ENCODE data around the gene TRIO.

Gene TRIO

DNA sequence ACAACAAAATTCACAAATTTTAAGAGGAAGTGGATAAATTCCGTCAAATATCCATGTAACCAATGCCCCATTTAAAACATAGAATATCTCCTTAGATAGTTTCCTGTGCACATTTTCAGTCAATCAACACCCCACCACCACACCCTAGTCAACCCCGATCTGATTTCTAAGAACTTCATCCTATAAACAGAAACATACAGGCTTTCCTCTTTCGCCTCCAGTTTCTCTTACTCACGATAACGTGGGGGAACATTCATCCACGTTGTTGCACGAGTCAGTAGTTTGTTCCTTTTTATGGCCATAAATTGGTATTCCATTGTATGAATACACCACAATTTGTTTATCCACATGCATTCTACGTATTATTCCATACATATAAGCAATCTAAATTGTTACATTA is 35.6 kb upstream of the TRIO start:
- H3K36me3 ChIP-seq (ENCODE audit: control insufficient read depth in 2 of 2, insufficient read depth in 1 of 2, low read length in 2 of 2) = no peaks in the 10 kb centered on the region
- H3K4me1 ChIP-seq (ENCODE audit: control insufficient read depth, insufficient read depth, low read length) = peaks cover 10% of the 10 kb centered on the region
- H3K9me3 ChIP-seq (ENCODE audit: control insufficient read depth, insufficient read depth, low read depth, low read length) = no peaks in the 10 kb centered on the region
- ChIA-PET POLR2A (no interaction called here), CTCF (interaction anchor here (0.6 to 3.2 kb wide), 22 partner anchors 11 to 1977 kb away, joined by 3 to 25 read pairs (median 4); partner anchors contain the start of gene TRIO)
- no peak overlapping the region for H3K27ac ChIP-seq (ENCODE audit: extremely low read depth, low read depth, low read length)
- TF ChIP-seq SETDB1 (IDR thresholded peaks at IDR 0.05; ENCODE audit: insufficient read length, low read length) (no peak), ZNF560 (tag by site-specific recombination; IDR thresholded peaks at IDR 0.05; ENCODE audit: borderline replicate concordance) (no peak), ZNF157 (tag by site-specific recombination; IDR thresholded peaks at IDR 0.05) (no peak), ZNF639 (tag by site-specific recombination; IDR thresholded peaks at IDR 0.05) (no peak), PRDM1 (tag by site-specific recombination; IDR thresholded peaks at IDR 0.05) (no peak), ZNF510 (tag by site-specific recombination; IDR thresholded peaks at IDR 0.05; ENCODE audit: insufficient replicate concordance) (no peak), ZNF354C (tag by site-specific recombination; IDR thresholded peaks at IDR 0.05; ENCODE audit: borderline replicate concordance, low read depth) (no peak), ZNF513 (tag by site-specific recombination; IDR thresholded peaks at IDR 0.05) (no peak), ZNF561 (tag by site-specific recombination; IDR thresholded peaks at IDR 0.05; ENCODE audit: borderline replicate concordance) (no peak)
- TF ChIP-seq, protein P1, sequence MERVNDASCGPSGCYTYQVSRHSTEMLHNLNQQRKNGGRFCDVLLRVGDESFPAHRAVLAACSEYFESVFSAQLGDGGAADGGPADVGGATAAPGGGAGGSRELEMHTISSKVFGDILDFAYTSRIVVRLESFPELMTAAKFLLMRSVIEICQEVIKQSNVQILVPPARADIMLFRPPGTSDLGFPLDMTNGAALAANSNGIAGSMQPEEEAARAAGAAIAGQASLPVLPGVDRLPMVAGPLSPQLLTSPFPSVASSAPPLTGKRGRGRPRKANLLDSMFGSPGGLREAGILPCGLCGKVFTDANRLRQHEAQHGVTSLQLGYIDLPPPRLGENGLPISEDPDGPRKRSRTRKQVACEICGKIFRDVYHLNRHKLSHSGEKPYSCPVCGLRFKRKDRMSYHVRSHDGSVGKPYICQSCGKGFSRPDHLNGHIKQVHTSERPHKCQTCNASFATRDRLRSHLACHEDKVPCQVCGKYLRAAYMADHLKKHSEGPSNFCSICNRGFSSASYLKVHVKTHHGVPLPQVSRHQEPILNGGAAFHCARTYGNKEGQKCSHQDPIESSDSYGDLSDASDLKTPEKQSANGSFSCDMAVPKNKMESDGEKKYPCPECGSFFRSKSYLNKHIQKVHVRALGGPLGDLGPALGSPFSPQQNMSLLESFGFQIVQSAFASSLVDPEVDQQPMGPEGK (tag by site-specific recombination; IDR thresholded peaks at IDR 0.05) = no peak
- no peak overlapping the region for H3K4me3 ChIP-seq (ENCODE audit: low read depth, low read length)

DNA sequence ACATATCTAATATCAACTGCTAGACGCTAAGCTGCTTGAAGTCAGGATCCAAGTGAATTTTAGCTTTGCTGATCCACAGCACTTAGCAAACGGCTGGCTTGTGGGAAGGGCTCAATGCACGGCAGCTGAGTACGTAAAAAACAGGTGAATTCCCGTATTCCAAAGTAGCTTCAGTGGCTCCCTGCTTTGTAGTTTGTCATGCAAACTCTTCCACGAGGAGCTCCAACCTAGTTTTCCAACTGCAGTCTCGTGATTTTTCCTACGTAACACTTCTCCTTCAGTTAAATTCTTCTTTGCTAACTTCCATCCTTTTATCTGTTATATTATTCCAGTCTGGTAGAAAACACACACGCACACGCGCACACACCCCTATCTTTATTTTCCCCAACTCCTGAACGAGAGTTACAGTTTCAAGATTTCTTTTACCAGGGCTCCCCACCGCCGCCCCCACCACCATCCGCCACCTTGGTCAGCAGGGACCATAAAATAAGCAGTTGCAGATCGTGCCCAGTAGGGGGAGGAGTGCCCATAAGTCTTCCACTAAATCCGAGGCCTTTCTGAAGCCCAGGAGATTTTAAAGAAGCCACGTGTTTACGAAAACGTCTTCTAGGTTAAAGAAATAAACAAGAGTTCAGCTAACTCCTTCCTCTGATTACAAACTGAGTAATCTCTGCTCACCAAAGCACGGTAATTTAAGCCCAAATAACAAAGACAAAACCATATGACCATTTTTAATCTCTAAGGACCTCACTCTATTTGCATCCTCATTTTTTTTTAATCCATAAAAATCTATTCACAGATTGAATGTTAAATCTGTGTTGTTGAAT is 34.8 kb upstream of the TRIO start:
- Histone ChIP-seq H3K27ac (ENCODE audit: extremely low read depth, low read depth, low read length) (no peak overlapping the region), H3K4me3 (ENCODE audit: low read depth, low read length) (no peak overlapping the region), H3K4me1 (ENCODE audit: control insufficient read depth, insufficient read depth, low read length) (peaks cover 10% of the 10 kb centered on the region), H3K36me3 (ENCODE audit: control insufficient read depth in 2 of 2, insufficient read depth in 1 of 2, low read length in 2 of 2) (no peaks in the 10 kb centered on the region), H3K9me3 (ENCODE audit: control insufficient read depth, insufficient read depth, low read depth, low read length) (no peaks in the 10 kb centered on the region)
- ChIA-PET POLR2A (no interaction called here), CTCF (interaction anchor here (0.6 to 3.2 kb wide), 35 partner anchors 11 to 1976 kb away, joined by 3 to 25 read pairs (median 4); partner anchors contain the start of gene TRIO)
- TF ChIP-seq GFI1B (tag by site-specific recombination; IDR thresholded peaks at IDR 0.05) (0 out of 2 replicates have a peak, but pooled peaks have one; percentile 52), ZNF544 (tag by site-specific recombination; IDR thresholded peaks at IDR 0.05) (no peak), GLI4 (tag by site-specific recombination; IDR thresholded peaks at IDR 0.05) (0 out of 2 replicates have a peak, but pooled peaks have one; percentile 14), ZNF830 (tag by site-specific recombination; IDR thresholded peaks at IDR 0.05; ENCODE audit: low read depth) (no peak), MZF1 (tag by site-specific recombination; IDR thresholded peaks at IDR 0.05; ENCODE audit: borderline replicate concordance) (no peak), ZBTB7A (tag by site-specific recombination; IDR thresholded peaks at IDR 0.05; ENCODE audit: low read depth) (no peak), ZNF501 (tag by site-specific recombination; IDR thresholded peaks at IDR 0.05) (0 out of 2 replicates have a peak, but pooled peaks have one; percentile 31), REPIN1 (tag by site-specific recombination; IDR thresholded peaks at IDR 0.05; ENCODE audit: low read depth) (no peak), SP7 (tag by site-specific recombination; IDR thresholded peaks at IDR 0.05) (0 out of 2 replicates have a peak, but pooled peaks have one; percentile 13), ZNF654 (tag by site-specific recombination; IDR thresholded peaks at IDR 0.05; ENCODE audit: low read depth) (peak; percentile 88)
- TF ChIP-seq, protein P2, sequence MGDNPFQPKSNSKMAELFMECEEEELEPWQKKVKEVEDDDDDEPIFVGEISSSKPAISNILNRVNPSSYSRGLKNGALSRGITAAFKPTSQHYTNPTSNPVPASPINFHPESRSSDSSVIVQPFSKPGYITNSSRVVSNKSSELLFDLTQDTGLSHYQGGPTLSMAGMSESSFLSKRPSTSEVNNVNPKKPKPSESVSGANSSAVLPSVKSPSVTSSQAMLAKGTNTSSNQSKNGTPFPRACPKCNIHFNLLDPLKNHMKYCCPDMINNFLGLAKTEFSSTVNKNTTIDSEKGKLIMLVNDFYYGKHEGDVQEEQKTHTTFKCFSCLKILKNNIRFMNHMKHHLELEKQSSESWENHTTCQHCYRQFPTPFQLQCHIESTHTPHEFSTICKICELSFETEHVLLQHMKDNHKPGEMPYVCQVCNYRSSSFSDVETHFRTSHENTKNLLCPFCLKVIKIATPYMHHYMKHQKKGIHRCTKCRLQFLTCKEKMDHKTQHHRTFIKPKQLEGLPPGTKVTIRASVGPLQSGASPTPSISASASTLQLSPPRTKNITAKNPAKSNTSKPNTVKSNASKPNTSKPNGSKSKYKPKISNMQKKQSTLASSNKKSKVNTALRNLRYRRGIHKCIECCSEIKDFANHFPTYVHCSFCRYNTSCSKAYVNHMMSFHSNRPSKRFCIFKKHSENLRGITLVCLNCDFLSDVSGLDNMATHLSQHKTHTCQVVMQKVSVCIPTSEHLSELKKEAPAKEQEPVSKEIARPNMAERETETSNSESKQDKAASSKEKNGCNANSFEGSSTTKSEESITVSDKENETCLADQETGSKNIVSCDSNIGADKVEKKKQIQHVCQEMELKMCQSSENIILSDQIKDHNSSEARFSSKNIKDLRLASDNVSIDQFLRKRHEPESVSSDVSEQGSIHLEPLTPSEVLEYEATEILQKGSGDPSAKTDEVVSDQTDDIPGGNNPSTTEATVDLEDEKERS (tag by site-specific recombination; IDR thresholded peaks at IDR 0.05) = no peak
